ENCODE results near the gene NEURL1B.

- TF ChIP-seq CTCF (IDR thresholded peaks at IDR 0.05) = no peak
- no peak for TF ChIP-seq POLR2A (IDR thresholded peaks at IDR 0.05)
Observed at GRCh38 chr5:172731680-172732074, 90.6 kb downstream of the NEURL1B start.
